ENCODE measurements around the gene LCNL1. TPM values are rescaled to one million over a fixed set of nuclear protein-coding genes. Genes with fewer than 3 reads are reported as not detected.

LCNL1 gene
- total and polyA plus RNA-seq, 8 donors: 0.12 to 0.38 (median 0.17) TPM; not detected in 3

- WGBS, 2 donors: 95% methylated on average over 54 to 55 of the region's 55 CpGs
- intact Hi-C loops (cut with DNase I): loop anchor here in 1 of 3 donors (10.0 kb wide), 2 partner anchors 97 to 147 kb away; partner anchors contain the start of genes AJM1, CCDC183, PHPT1 and TMEM141
- DNase-seq: peak in 2 of 6 donors; percentile 41 to 81
Observed at GRCh38 chr9:136941231-136942111, 41.3 kb upstream of the LCNL1 start.

GRCh38 chr9:136942112-136942880, 40.5 kb upstream of the LCNL1 start:
- H3K4me1 ChIP-seq: no peaks in the 10 kb centered on the region
- DNase-seq: peak in 4 of 6 donors; percentile 27 to 83 (median 48)
- H3K27ac ChIP-seq: no peak overlapping the region
- peaks cover 7 to 31% (median 25%) of the 10 kb centered on the region in 3 donors for H3K36me3 ChIP-seq
- no peak for ATAC-seq
- no peak for FAIRE-seq
- H3K9me3 ChIP-seq: no peaks in the 10 kb centered on the region
- TF ChIP-seq CTCF (IDR thresholded peaks at IDR 0.05): no peak
- intact Hi-C loops (cut with DNase I): loop anchor here in 1 of 3 donors (10.0 kb wide), 2 partner anchors 97 to 147 kb away; partner anchors contain the start of genes AJM1, CCDC183, PHPT1 and TMEM141
- no peaks in the 10 kb centered on the region for H3K27me3 ChIP-seq
- H3K4me3 ChIP-seq: peak overlapping the region in 1 of 4 donors; percentile 87
- WGBS, 2 donors: 93 to 96% methylated on average over 60 of the region's 60 CpGs

More at GRCh38 chr9:136941231-136942111, 41.3 kb upstream of the LCNL1 start:
- H3K4me1 ChIP-seq: no peaks in the 10 kb centered on the region
- H3K9me3 ChIP-seq: no peaks in the 10 kb centered on the region
- H3K27ac ChIP-seq: no peak overlapping the region
- H3K36me3 ChIP-seq: peaks cover 7 to 31% (median 25%) of the 10 kb centered on the region in 3 donors
- no peak overlapping the region for H3K4me3 ChIP-seq
- no peak for TF ChIP-seq CTCF (IDR thresholded peaks at IDR 0.05)
- ATAC-seq (no peak), FAIRE-seq (no peak)
- no peaks in the 10 kb centered on the region for H3K27me3 ChIP-seq

- peak overlapping the region in 1 of 4 donors; percentile 87 for H3K4me3 ChIP-seq
- FAIRE-seq (no peak), DNase-seq (peak in 3 of 6 donors; percentile 49 to 78 (median 57)), ATAC-seq (no peak)
- no peaks in the 10 kb centered on the region for H3K4me1 ChIP-seq
- H3K27me3 ChIP-seq: no peaks in the 10 kb centered on the region
- TF ChIP-seq CTCF (IDR thresholded peaks at IDR 0.05): no peak
- H3K9me3 ChIP-seq: no peaks in the 10 kb centered on the region
- intact Hi-C loops (cut with DNase I): loop anchor here in 1 of 3 donors (10.0 kb wide), 2 partner anchors 98 to 148 kb away; partner anchors contain the start of genes AJM1, CCDC183, PHPT1 and TMEM141
- H3K27ac ChIP-seq: no peak overlapping the region
- H3K36me3 ChIP-seq: peaks cover 7 to 31% (median 25%) of the 10 kb centered on the region in 3 donors
- 90 to 93% methylated on average over 15 to 16 of the region's 16 CpGs for WGBS, 2 donors
Observed at GRCh38 chr9:136942881-136943230, 39.9 kb upstream of the LCNL1 start.

- H3K36me3 ChIP-seq: peaks cover 7 to 31% (median 25%) of the 10 kb centered on the region in 3 donors
- TF ChIP-seq CTCF (IDR thresholded peaks at IDR 0.05): no peak
- FAIRE-seq (no peak), DNase-seq (peak; percentile 44 to 92 (median 68)), ATAC-seq (peak; percentile 1 to 24 (median 5))
- intact Hi-C loops (cut with DNase I): loop anchor here in 1 of 3 donors (10.0 kb wide), 2 partner anchors 99 to 149 kb away; partner anchors contain the start of genes AJM1, CCDC183, PHPT1 and TMEM141
- H3K4me1 ChIP-seq: peaks cover 0 to 3% (median 0%) of the 10 kb centered on the region in 3 donors
- 13 to 16% methylated on average over 49 to 61 of the region's 61 CpGs for WGBS, 2 donors
- peak overlapping the region; percentile 35 to 75 (median 69) for H3K27ac ChIP-seq
- H3K9me3 ChIP-seq: no peaks in the 10 kb centered on the region
- no peaks in the 10 kb centered on the region for H3K27me3 ChIP-seq
- peak overlapping the region; percentile 85 to 92 (median 88) for H3K4me3 ChIP-seq
Observed at GRCh38 chr9:136943291-136944211, 39.2 kb upstream of the LCNL1 start.
